ENCODE measurements around the gene PDE4D.

PDE4D gene

GRCh38 chr5:58927938-58928337, 965.6 kb downstream of the PDE4D start:
- no peak overlapping the region for H3K4me3 ChIP-seq (ENCODE audit: low read depth, low read length)
- in situ Hi-C loops (cut with HindIII; ENCODE audit: low sequenced_read_pairs) = no loop called here
- DNase-seq (ENCODE audit: low read depth, low spot score) = no peak
- TF ChIP-seq, protein P1, sequence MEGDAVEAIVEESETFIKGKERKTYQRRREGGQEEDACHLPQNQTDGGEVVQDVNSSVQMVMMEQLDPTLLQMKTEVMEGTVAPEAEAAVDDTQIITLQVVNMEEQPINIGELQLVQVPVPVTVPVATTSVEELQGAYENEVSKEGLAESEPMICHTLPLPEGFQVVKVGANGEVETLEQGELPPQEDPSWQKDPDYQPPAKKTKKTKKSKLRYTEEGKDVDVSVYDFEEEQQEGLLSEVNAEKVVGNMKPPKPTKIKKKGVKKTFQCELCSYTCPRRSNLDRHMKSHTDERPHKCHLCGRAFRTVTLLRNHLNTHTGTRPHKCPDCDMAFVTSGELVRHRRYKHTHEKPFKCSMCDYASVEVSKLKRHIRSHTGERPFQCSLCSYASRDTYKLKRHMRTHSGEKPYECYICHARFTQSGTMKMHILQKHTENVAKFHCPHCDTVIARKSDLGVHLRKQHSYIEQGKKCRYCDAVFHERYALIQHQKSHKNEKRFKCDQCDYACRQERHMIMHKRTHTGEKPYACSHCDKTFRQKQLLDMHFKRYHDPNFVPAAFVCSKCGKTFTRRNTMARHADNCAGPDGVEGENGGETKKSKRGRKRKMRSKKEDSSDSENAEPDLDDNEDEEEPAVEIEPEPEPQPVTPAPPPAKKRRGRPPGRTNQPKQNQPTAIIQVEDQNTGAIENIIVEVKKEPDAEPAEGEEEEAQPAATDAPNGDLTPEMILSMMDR (IDR thresholded peaks at IDR 0.05; ENCODE audit: low read depth, low read length) = no peak

GRCh38 chr5:58927181-58927580, 966.3 kb downstream of the PDE4D start:
- in situ Hi-C loops (cut with HindIII; ENCODE audit: low sequenced_read_pairs) = no loop called here
- DNase-seq (ENCODE audit: low read depth, low spot score) = no peak
- H3K4me3 ChIP-seq (ENCODE audit: low read depth, low read length) = no peak overlapping the region
- TF ChIP-seq, protein P1 (IDR thresholded peaks at IDR 0.05; ENCODE audit: low read depth, low read length) = no peak

DNA sequence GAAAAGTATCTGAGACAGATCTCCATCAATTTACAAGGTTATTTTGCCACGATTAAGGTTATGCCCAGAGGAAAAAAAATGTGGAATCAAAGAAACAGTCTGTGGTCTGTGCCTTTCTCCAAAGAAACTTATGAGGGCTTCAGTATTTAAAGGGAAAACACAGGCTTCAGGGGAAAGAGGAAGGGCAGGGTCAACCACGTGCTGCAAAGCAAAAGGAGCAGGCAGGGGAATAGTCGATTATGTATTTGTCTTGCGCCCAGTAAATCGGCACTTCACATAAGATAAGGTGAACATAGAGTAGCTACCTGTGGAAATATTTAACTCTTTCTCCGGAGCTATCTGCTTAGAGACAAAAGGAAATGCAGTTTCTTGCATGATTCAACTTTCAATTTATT, 967.0 kb downstream of the PDE4D start:
- TF ChIP-seq, protein P1 (IDR thresholded peaks at IDR 0.05; ENCODE audit: low read depth, low read length) = no peak
- in situ Hi-C loops (cut with HindIII; ENCODE audit: low sequenced_read_pairs) = no loop called here
- no peak overlapping the region for H3K4me3 ChIP-seq (ENCODE audit: low read depth, low read length)
- DNase-seq (ENCODE audit: low read depth, low spot score) = no peak

DNA sequence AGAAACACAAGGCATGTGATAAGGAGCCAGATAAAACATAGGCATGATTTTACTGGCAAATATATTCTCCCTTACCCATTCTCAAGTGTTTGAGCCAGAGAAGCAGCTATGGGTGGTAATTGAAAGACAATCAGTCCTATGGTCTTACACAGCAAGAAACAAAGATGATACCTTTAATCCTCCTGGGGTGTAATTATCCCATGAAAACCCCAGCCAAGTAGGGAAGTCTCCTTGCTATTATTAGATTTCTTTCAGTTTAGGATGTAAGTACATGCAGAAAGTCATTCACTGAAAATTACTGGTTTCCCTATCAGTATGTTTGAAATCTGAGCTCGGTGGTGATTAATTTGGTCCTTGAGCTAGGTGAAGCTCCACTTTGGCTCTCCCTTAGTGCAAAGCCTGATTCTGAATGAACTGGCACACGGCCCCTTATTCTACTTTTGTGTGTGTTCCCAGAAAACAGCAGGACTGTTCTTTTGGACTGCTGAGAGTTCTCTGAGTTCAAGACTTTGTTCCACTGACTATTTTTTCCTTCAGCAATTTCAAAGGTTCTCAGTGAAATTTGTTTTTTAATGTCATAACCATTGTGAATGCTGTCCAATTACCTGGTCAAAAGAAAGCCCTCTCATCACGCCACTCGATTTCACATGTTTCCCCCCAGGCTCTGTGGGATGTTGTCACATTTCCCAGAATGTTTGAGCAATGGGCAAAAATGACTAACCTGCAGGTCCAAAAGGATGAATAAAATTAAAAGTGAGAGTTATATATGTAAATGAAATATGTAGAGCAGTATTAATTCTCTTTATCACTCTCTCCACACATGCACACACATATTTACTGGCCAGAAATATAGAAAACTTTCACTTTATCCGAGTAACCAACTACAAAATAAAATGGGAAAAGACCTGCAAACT, 967.6 kb downstream of the PDE4D start:
- no peak overlapping the region for H3K4me3 ChIP-seq (ENCODE audit: low read depth, low read length)
- DNase-seq (ENCODE audit: low read depth, low spot score) = peak; percentile 46
- TF ChIP-seq, protein P1 (IDR thresholded peaks at IDR 0.05; ENCODE audit: low read depth, low read length) = no peak
- in situ Hi-C loops (cut with HindIII; ENCODE audit: low sequenced_read_pairs) = no loop called here

DNA sequence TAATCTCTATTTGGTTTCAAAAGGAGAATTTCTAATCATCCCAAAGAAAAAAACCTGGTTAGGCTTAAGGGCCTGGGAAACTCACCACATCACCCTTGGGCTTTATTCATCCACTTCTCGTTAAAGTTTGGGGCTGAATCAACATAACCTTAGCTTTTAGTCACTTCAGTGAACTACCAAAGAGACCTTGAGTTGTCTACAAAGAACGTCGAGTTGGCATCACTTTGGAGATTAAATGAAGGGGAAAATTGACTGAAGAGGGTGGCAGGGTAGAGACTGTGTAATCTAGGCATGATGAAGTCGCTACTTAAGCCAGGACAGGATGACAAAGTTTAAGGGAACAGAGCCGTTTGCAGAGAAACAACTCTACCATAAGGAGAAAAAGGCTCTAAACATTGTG, 969.2 kb downstream of the PDE4D start:
- in situ Hi-C loops (cut with HindIII; ENCODE audit: low sequenced_read_pairs) = no loop called here
- DNase-seq (ENCODE audit: low read depth, low spot score) = peak; percentile 22
- TF ChIP-seq, protein P1 (IDR thresholded peaks at IDR 0.05; ENCODE audit: low read depth, low read length) = no peak
- H3K4me3 ChIP-seq (ENCODE audit: low read depth, low read length) = no peak overlapping the region

DNA sequence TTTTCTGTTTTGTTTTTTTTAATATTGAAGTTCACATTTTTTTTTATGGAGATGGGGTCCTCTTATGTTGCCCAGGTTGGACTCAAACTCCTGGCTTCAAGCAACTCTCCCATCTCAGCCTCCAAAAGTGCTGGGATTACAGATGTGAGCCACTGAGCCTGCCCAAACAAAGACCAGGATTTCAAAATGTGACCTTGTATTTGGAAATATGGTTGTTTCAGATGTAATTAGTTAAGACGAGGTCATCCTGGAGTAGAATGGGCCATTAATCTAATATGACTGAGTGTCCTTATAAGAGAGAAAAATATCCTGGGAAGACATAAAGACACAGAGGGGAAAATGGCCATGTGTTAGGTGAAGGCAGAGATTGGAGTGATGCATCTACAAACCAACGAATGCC, 970.2 kb downstream of the PDE4D start:
- in situ Hi-C loops (cut with HindIII; ENCODE audit: low sequenced_read_pairs) = no loop called here
- no peak overlapping the region for H3K4me3 ChIP-seq (ENCODE audit: low read depth, low read length)
- no peak for DNase-seq (ENCODE audit: low read depth, low spot score)
- TF ChIP-seq, protein P1 (IDR thresholded peaks at IDR 0.05; ENCODE audit: low read depth, low read length) = no peak

All from astrocyte of the spinal cord (primary cell).